Measurements from ENCODE around the gene SAA4.

DNA sequence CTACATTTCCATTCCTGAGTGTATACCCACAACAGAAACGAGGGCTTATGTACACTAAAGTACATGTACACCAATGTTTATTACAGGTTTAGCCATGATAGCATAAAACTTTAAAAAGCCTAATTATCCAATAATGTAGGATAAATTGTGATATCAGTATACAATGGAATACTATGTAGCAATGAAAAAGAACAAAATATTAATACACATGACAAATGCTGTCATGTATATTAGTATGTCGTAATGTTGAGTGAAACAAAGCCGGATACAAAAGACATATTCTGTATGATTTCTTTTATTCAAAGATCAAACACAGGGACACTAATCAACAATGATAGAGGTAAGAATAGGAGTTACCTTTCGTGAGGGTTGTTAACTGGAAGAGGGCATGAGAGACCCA lies 2.7 kb downstream of the SAA4 start:
- TF ChIP-seq CTCF (IDR thresholded peaks at IDR 0.05) (no peak), POLR2A (IDR thresholded peaks at IDR 0.05) (no peak)

All from testis (tissue), 2 donors.